HepG2 (cell line): ENCODE measurements around the gene H1-8. TPM values are rescaled to one million over a fixed set of nuclear protein-coding genes. Genes with fewer than 3 reads are reported as not detected.

Source experiments
- EP300 ChIP-seq, 3 experiments: sonication (generic) in 1 of 3; formaldehyde crosslinking in 1 of 3; IDR thresholded peaks; 2 replicates each; pipeline versions ENCODE4 v1.5.1 to v1.6.1; 2011 to 2020; ENCODE audit warnings: low read depth in 2 of 3, low read length in 2 of 3, borderline replicate concordance in 1 of 3, improper control_type of control experiment in 1 of 3, mild to moderate bottlenecking in 1 of 3, missing genetic modification reagents in 1 of 3, moderate library complexity in 1 of 3
- ESRRA ChIP-seq: sonication (generic); formaldehyde crosslinking; IDR thresholded peaks from 2 replicates; pipeline ENCODE4 v1.5.1; 2020; ENCODE audit warnings: mild to moderate bottlenecking, low read depth, missing genetic modification reagents
- FOXA3 ChIP-seq: IDR thresholded peaks from 2 replicates; pipeline ENCODE4 v1.6.1; 2016; ENCODE audit warnings: missing genetic modification reagents, missing compliant biosample characterization
- REL ChIP-seq: sonication (generic); formaldehyde crosslinking; conservative IDR thresholded peaks from 2 replicates; pipeline ENCODE4 v1.8.0; 2022; ENCODE audit warnings: mild to moderate bottlenecking, missing genetic modification reagents, moderate library complexity
- SAP130 ChIP-seq: IDR thresholded peaks from 2 replicates; pipeline ENCODE4 v1.6.1; 2016; ENCODE audit warnings: low read depth
- SKI ChIP-seq: fragments of 450-650 bp; IDR thresholded peaks from one replicate; pipeline ENCODE4 v1.6.1; 2018; ENCODE audit warnings: mild to moderate bottlenecking; ENCODE audit not compliant: partially characterized antibody
- SP5 ChIP-seq: IDR thresholded peaks from 2 replicates; pipeline ENCODE4 v1.6.1; 2016; ENCODE audit warnings: low read depth, borderline replicate concordance
- ZBTB7A ChIP-seq: sonication (generic); formaldehyde crosslinking; IDR thresholded peaks from 2 replicates; pipeline ENCODE4 v1.8.0; 2022; ENCODE audit warnings: mild to moderate bottlenecking, missing genetic modification reagents
- ZNF644 ChIP-seq: IDR thresholded peaks from 2 replicates; pipeline ENCODE4 v1.6.1; 2016; ENCODE audit warnings: low read depth
- ZNF788 ChIP-seq: sonication (generic); formaldehyde crosslinking; IDR thresholded peaks from 2 replicates; pipeline ENCODE4 v1.5.0; 2020; ENCODE audit warnings: mild to moderate bottlenecking, missing genetic modification reagents, borderline replicate concordance
- polyA plus RNA-seq, 8 experiments: library from polyadenylated mRNA; depleted of rRNA in 3 of 8; stranded (reverse) in 7 of 8; unstranded in 1 of 8; fragments of >200 nt; fragmentation: Illumina TruSeq in 4 of 8; extraction: Trizol in 4 of 8; gene quantifications; 2 replicates each; pipeline versions ENCODE4 v1.2.1 to v1.2.3, GENCODE V29; 2011 to 2016; ENCODE audit warnings: low read depth in 4 of 8, missing spikeins in 1 of 8, mixed read lengths in 1 of 8; ENCODE audit not compliant: insufficient read depth in 1 of 8
- total RNA-seq, 5 experiments: library from RNA; depleted of rRNA; stranded (reverse); fragments of >200 nt; fragmentation: Illumina TruSeq; extraction: Trizol; gene quantifications; 2 replicates each; pipeline ENCODE4 v1.2.3, GENCODE V29; 2016; ENCODE audit warnings: low read depth in 1 of 5
- TF ChIP-seq, protein P1 (sequence below): sonication (generic); formaldehyde crosslinking; IDR thresholded peaks from 2 replicates; pipeline ENCODE4 v1.9.0; 2022; ENCODE audit warnings: low read depth, missing genetic modification reagents
- TF ChIP-seq, protein P2 (sequence below): sonication (generic); formaldehyde crosslinking; IDR thresholded peaks from 2 replicates; pipeline ENCODE4 v1.4.0; 2020; ENCODE audit warnings: missing genetic modification reagents, borderline replicate concordance
- TF ChIP-seq, protein P3 (sequence below): IDR thresholded peaks from 2 replicates; pipeline ENCODE4 v1.6.1; 2016; ENCODE audit warnings: mild to moderate bottlenecking
- TF ChIP-seq, protein P4 (sequence below): sonication (generic); formaldehyde crosslinking; IDR thresholded peaks from 2 replicates; pipeline ENCODE4 v1.8.1; 2023; ENCODE audit warnings: missing genetic modification reagents, inconsistent platforms, borderline replicate concordance
- TF ChIP-seq, protein P5 (sequence below): IDR thresholded peaks from 2 replicates; pipeline ENCODE4 v1.6.1; 2016
- TF ChIP-seq, protein P6 (sequence below): IDR thresholded peaks from 2 replicates; pipeline ENCODE4 v1.6.1; 2016; ENCODE audit warnings: mild to moderate bottlenecking, missing biosample characterization, missing genetic modification reagents
- TF ChIP-seq, protein P7 (sequence below): sonication (generic); formaldehyde crosslinking; IDR thresholded peaks from 2 replicates; pipeline ENCODE4 v1.4.0; 2020; ENCODE audit warnings: mild to moderate bottlenecking, missing genetic modification reagents

Gene H1-8
- total and polyA plus RNA-seq, 2 of the 13 experiments (the other 11 are each of a cell fraction or from before 2014, with no cell fraction given) = 0.08 TPM; not detected in 1

DNA sequence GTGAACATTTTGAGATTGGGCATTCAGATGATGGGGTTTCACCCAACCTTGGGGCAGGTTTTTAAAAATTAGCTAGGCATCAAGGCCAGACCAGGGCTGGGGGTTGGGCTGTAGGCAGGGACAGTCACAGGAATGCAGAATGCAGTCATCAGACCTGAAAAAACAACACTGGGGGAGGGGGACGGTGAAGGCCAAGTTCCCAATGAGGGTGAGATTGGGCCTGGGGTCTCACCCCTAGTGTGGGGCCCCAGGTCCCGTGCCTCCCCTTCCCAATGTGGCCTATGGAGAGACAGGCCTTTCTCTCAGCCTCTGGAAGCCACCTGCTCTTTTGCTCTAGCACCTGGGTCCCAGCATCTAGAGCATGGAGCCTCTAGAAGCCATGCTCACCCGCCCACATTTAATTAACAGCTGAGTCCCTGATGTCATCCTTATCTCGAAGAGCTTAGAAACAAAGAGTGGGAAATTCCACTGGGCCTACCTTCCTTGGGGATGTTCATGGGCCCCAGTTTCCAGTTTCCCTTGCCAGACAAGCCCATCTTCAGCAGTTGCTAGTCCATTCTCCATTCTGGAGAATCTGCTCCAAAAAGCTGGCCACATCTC, 8.4 kb upstream of the H1-8 start (continued):
- TF ChIP-seq, protein P1, sequence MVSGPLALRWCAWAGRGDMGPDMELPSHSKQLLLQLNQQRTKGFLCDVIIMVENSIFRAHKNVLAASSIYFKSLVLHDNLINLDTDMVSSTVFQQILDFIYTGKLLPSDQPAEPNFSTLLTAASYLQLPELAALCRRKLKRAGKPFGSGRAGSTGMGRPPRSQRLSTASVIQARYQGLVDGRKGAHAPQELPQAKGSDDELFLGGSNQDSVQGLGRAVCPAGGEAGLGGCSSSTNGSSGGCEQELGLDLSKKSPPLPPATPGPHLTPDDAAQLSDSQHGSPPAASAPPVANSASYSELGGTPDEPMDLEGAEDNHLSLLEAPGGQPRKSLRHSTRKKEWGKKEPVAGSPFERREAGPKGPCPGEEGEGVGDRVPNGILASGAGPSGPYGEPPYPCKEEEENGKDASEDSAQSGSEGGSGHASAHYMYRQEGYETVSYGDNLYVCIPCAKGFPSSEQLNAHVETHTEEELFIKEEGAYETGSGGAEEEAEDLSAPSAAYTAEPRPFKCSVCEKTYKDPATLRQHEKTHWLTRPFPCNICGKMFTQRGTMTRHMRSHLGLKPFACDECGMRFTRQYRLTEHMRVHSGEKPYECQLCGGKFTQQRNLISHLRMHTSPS (CRISPR knock-in tag) = peak; percentile 30; the same call in 1 of the 2 replicates
- TF ChIP-seq, protein P2, sequence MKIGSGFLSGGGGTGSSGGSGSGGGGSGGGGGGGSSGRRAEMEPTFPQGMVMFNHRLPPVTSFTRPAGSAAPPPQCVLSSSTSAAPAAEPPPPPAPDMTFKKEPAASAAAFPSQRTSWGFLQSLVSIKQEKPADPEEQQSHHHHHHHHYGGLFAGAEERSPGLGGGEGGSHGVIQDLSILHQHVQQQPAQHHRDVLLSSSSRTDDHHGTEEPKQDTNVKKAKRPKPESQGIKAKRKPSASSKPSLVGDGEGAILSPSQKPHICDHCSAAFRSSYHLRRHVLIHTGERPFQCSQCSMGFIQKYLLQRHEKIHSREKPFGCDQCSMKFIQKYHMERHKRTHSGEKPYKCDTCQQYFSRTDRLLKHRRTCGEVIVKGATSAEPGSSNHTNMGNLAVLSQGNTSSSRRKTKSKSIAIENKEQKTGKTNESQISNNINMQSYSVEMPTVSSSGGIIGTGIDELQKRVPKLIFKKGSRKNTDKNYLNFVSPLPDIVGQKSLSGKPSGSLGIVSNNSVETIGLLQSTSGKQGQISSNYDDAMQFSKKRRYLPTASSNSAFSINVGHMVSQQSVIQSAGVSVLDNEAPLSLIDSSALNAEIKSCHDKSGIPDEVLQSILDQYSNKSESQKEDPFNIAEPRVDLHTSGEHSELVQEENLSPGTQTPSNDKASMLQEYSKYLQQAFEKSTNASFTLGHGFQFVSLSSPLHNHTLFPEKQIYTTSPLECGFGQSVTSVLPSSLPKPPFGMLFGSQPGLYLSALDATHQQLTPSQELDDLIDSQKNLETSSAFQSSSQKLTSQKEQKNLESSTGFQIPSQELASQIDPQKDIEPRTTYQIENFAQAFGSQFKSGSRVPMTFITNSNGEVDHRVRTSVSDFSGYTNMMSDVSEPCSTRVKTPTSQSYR = peak; percentile 95
- 0 out of 2 replicates have a peak, but pooled peaks have one; percentile 64 for TF ChIP-seq ZBTB7A
- peak in 1 of 2 experiments; percentile 21; a peak in 1 of 4 replicates for TF ChIP-seq EP300 (IDR thresholded peaks at IDR 0.05; ENCODE audit: low read depth in 2 of 2, low read length in 2 of 2)
- TF ChIP-seq EP300 (CRISPR knock-in tag; IDR thresholded peaks at IDR 0.05; ENCODE audit: borderline replicate concordance) = peak; percentile 36; the same call in 1 of the 2 replicates
- TF ChIP-seq, protein P3, sequence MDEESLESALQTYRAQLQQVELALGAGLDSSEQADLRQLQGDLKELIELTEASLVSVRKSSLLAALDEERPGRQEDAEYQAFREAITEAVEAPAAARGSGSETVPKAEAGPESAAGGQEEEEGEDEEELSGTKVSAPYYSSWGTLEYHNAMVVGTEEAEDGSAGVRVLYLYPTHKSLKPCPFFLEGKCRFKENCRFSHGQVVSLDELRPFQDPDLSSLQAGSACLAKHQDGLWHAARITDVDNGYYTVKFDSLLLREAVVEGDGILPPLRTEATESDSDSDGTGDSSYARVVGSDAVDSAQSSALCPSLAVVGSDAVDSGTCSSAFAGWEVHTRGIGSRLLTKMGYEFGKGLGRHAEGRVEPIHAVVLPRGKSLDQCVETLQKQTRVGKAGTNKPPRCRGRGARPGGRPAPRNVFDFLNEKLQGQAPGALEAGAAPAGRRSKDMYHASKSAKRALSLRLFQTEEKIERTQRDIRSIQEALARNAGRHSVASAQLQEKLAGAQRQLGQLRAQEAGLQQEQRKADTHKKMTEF = peak; percentile 33; the same call in 1 of the 2 replicates
- TF ChIP-seq, protein P4, sequence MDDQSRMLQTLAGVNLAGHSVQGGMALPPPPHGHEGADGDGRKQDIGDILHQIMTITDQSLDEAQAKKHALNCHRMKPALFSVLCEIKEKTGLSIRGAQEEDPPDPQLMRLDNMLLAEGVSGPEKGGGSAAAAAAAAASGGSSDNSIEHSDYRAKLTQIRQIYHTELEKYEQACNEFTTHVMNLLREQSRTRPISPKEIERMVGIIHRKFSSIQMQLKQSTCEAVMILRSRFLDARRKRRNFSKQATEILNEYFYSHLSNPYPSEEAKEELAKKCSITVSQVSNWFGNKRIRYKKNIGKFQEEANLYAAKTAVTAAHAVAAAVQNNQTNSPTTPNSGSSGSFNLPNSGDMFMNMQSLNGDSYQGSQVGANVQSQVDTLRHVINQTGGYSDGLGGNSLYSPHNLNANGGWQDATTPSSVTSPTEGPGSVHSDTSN (CRISPR knock-in tag) = no peak
- TF ChIP-seq ZNF644 (CRISPR knock-in tag) = no peak
- TF ChIP-seq SAP130 = peak; percentile 47; the same call in 1 of the 2 replicates
- TF ChIP-seq ZNF788 = peak; percentile 50; the same call in 1 of the 2 replicates
- peak; percentile 46; the same call in 1 of the 2 replicates for TF ChIP-seq FOXA3 (CRISPR knock-in tag)
- TF ChIP-seq SP5 (CRISPR knock-in tag) = 0 out of 2 replicates have a peak, but pooled peaks have one; percentile 46
- no peak for TF ChIP-seq REL (CRISPR knock-in tag)
- TF ChIP-seq, protein P5, sequence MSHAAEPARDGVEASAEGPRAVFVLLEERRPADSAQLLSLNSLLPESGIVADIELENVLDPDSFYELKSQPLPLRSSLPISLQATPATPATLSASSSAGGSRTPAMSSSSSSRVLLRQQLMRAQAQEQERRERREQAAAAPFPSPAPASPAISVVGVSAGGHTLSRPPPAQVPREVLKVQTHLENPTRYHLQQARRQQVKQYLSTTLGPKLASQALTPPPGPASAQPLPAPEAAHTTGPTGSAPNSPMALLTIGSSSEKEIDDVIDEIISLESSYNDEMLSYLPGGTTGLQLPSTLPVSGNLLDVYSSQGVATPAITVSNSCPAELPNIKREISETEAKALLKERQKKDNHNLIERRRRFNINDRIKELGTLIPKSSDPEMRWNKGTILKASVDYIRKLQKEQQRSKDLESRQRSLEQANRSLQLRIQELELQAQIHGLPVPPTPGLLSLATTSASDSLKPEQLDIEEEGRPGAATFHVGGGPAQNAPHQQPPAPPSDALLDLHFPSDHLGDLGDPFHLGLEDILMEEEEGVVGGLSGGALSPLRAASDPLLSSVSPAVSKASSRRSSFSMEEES (CRISPR knock-in tag) = peak; percentile 82; the same call in 1 of the 2 replicates
- peak; percentile 61 for TF ChIP-seq SKI
- 0 out of 2 replicates have a peak, but pooled peaks have one; percentile 51 for TF ChIP-seq ESRRA
- TF ChIP-seq, protein P6, sequence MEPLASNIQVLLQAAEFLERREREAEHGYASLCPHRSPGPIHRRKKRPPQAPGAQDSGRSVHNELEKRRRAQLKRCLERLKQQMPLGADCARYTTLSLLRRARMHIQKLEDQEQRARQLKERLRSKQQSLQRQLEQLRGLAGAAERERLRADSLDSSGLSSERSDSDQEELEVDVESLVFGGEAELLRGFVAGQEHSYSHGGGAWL = no peak
- TF ChIP-seq, protein P7, sequence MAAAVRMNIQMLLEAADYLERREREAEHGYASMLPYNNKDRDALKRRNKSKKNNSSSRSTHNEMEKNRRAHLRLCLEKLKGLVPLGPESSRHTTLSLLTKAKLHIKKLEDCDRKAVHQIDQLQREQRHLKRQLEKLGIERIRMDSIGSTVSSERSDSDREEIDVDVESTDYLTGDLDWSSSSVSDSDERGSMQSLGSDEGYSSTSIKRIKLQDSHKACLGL (CRISPR knock-in tag) = no peak
